Measurements from ENCODE around the gene NFE2L3.
"Not testable (repeated sequence)": the region's sequence is repeated elsewhere in the genome, so short reads cannot be mapped to it uniquely, and the experiment has no call there.

Gene NFE2L3, protein sequence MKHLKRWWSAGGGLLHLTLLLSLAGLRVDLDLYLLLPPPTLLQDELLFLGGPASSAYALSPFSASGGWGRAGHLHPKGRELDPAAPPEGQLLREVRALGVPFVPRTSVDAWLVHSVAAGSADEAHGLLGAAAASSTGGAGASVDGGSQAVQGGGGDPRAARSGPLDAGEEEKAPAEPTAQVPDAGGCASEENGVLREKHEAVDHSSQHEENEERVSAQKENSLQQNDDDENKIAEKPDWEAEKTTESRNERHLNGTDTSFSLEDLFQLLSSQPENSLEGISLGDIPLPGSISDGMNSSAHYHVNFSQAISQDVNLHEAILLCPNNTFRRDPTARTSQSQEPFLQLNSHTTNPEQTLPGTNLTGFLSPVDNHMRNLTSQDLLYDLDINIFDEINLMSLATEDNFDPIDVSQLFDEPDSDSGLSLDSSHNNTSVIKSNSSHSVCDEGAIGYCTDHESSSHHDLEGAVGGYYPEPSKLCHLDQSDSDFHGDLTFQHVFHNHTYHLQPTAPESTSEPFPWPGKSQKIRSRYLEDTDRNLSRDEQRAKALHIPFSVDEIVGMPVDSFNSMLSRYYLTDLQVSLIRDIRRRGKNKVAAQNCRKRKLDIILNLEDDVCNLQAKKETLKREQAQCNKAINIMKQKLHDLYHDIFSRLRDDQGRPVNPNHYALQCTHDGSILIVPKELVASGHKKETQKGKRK

DNA sequence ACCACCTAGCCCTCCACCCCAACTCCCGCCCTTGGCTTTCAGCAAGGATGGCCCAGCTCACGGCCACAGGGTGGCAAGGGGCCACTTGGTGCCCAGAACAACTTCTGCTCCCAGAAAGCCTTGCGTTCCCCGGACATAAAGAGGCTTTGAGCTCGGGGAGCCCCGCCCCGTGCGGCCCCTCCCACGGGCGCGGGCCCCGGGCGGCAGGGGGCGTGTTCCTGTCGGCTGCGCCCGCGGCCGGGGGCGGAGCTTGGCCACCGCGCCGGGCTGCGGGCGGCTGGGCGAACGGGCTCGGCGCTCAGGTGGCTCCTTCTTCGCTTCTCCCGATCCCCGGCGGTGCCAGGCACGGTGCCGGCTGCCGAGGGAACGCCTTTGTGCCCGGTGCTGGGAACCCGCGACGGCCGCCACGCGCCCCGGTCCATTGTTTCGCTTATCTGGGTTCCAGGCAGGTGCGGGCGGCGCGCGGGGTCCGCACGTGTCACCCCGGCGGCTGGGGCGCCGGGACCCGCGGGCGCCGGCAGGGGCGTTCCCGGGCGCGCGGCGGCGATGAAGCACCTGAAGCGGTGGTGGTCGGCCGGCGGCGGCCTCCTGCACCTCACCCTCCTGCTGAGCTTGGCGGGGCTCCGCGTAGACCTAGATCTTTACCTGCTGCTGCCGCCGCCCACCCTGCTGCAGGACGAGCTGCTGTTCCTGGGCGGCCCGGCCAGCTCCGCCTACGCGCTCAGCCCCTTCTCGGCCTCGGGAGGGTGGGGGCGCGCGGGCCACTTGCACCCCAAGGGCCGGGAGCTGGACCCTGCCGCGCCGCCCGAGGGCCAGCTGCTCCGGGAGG is at the start of gene NFE2L3:
Gene NFE2L3, plus strand, starts transcription at position 246 of the 829 bp plus-strand sequence. Its CDS starts 301 bp downstream, at position 547.
- DNase-seq, result peak; percentile 96

DNA sequence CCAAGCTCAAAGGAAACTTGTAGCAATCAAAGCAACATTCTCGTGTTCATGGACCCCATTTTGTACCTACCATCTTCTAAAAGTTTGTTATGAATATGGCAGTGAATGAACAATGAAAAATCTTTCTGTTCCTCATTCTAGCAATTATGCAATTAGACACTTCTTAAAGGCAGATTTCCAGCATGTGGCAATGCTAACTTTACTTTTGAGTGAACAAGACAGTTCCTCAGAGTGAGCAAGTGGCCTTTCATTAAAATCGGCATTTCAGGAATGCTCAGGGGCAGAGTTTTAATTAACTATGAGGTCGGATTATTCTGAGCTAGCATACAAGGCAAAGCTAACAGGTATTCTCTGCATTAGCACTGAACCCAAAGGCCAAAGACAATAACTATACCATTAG is 48.4 kb upstream of the NFE2L3 start:
- DNase-seq, result no peak

DNA sequence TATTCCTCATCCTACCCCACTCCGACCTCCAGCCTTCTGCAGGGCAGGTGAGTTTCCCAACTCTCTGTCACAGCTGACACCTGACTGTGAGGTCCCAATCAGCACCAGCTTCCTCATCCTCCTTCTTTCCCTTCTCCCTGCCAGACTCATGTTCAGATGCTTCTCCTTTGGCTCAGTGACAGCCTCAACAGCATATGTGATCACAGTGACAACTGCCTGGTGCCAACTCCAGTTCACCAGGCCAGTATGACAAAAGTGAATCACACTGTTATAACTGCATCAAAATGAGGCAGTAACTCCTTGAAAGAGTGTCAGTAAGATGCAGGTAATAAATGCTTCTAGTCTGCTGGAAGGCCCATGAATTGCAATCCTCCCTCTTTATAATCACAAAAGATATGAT is 46.8 kb upstream of the NFE2L3 start:
- no peak for DNase-seq

DNA sequence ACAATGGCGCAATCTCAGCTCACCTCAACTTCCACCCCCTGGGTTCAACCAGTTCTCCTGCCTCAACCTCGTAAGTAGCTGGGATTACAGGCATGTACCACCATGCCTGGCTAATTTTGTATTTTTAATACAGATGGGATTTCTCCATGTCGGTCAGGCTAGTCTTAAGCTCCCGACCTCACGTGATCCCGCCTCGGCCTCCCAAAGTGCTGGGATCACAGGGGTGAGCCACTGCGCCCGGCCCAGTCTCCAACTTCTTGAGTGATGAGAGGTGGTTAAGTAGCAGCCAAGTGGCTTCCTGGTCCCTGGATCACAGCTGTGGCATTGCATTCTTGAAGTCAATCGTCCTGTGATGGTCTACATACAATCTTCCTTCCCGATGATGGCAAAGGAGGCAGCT is 46.1 kb upstream of the NFE2L3 start:
- no peak for DNase-seq

DNA sequence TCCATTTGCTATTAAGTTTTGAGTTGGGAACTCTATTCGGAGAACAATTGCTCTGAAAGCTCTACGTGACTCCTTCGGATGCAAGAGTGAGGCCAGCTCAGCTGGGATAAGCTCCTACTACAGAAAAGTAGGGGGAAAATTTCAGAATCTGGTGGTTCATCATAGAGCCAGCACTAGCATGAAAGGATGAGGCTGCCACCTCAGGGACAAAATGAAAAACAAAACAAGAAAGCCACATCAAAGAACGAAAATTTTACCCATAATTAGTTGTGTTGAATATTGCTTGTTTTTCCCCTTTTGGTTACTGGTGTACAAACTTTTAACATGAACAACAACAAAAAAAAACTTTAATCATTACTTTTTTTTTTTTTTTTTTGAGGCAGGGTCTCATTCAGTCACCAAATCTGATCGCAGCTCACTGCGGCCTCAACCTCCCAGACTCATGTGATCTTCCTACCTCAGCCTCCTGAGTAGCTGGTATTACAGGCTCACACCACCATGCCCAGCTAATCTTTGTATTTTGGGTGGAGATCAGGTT is 39.7 kb upstream of the NFE2L3 start:
- no peak for DNase-seq

- DNase-seq, result no peak
Measured at GRCh38 chr7:26115650-26116049, 36.3 kb upstream of the NFE2L3 start.

DNA sequence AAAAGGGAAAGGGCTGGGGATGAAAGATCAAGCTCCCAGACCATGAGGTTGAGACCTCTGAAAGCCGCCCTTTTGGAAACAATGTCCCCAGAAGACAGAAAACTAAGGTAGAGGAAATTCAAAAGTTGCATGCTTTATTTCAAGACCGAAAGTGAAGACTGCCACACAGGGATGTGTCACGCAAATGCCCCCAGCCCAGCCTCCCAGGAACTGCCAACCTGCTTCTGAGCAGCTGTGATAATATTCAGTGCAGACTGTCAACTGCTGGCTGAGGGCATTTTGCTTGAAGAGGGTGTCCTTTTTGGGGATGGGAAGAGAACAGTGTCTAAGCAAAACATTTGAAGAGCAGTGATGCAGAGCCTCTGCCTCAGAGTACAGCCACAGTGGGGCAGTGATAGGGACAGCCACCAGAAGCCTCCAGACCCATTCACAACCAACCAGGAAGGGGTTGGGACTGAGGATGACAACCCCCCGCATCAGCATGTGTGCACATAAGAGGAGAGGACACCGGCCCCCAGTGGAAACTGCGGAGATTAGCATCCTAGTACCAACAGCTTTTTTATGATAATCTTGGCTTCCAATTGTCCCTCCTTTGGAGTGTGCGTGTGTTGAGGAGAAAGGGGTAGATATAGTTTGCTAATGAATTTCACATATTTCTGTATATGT is 34.7 kb upstream of the NFE2L3 start:
- peak; percentile 36 for DNase-seq

GRCh38 chr7:26117970-26118369 is 34.0 kb upstream of the NFE2L3 start:
- no peak for DNase-seq

GRCh38 chr7:26122745-26123144 is 29.3 kb upstream of the NFE2L3 start:
- DNase-seq, result no peak

- not testable (repeated sequence) for DNase-seq
Measured at GRCh38 chr7:26124775-26125174, 27.2 kb upstream of the NFE2L3 start.

DNA sequence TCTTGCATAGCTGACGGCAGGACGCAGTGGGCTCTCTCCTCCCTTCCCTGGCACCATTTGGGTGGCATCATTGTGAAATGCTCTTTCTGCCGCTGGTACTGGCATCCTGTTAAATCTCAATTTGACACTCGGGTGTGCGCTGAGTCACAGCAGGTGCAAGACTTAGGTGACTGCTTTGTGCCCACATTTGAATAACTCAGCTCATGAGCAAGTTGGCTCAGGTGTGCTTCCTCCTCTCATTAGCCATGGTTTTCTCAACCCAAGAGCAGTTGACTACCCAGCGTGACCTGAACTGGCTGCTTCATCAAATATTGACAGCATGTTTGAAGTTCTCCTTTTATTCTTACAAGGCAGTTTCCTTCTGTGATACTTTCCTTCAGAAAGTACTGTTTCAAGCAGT is 24.6 kb upstream of the NFE2L3 start:
- peak; percentile 87 for DNase-seq

DNA sequence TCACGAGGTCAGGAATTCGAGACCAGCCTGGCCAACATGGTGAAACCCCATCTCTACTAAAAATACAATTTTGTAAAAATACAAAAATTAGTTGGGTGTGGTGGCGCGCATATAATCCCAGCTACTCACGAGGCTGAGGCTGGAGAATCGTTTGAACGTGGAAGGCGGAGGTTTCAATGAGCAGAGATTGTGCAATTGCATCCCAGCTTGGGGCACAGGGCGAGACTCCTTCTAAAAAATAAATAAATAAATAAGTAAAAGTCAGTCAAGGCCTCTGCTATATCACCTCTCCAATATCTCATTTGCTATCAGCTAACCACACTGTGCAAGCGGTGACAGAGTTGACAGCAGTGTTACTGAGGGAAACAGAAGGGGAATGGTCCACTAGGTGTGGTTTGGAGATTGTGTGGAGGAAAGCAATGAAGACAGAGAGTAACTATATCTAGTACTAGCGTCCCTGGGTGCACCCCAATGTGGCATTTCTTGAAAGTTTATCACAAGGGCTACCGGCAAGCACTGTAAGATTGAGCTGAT is 20.9 kb upstream of the NFE2L3 start:
- no peak for DNase-seq

GRCh38 chr7:26135076-26135475 is 16.9 kb upstream of the NFE2L3 start:
- no peak for DNase-seq

- peak; percentile 17 for DNase-seq
Measured at GRCh38 chr7:26135551-26135950, 16.4 kb upstream of the NFE2L3 start.

- DNase-seq, result no peak
Measured at GRCh38 chr7:26136831-26137230, 15.2 kb upstream of the NFE2L3 start.

GRCh38 chr7:26140380-26140779 is 11.6 kb upstream of the NFE2L3 start:
- no peak for DNase-seq

DNA sequence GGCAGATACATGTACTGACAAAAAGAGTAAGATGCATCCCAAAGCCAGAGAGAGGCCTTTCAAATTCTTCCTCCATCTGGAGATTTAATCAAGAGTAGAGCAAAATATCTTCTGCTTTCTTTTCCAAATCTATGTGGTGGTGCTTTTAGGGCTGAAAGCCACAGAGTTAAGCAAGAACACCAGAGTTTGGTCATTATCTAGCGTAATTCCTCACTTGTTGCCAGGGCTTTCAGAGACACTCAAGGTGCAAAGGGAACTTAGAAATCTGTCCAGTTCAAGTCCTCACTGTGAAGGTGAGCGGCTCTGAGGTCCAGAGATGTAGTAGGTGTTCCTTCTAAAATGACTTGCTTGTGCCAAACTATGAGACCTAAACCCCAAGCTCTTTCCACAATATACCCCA is 10.9 kb upstream of the NFE2L3 start:
- DNase-seq, result no peak

DNA sequence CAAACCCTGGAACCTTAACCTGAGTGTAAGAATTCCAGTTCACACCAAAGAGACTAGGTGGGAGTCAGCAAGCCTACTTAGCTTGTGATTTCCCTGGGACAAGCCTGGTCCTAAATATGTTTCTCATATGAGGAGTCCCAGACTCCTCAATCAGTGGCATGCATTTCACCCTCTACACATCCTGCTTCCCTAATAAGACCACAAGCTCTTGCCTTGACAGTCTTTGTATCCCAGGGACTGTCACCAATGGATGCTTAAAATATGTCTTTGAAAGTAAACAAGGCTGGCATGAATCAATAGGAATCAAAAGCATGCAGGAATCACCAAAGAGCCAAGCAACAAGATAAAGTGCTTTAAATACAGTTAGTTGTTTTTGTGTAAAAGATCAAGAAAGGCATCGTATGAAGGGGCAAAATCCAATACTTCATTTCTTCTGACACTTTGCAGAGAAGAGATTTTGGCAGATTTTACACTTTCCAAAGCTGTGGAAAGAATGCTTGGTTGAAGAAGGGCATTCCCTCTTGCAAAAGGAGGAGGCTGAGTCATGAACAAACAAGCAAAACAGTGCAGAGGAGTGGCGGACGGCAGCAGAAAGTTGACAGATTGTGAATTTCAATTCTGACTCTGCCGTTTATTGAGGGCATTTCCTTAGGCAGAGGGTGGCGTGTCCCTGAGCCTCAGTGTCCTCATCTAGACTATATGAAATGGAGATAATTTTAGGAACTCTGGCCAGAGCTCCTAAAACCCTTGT is 8.5 kb upstream of the NFE2L3 start:
- peak; percentile 53 for DNase-seq

GRCh38 chr7:26144184-26145080 is 7.6 kb upstream of the NFE2L3 start:
- DNase-seq, result no peak

GRCh38 chr7:26145238-26145637 is 6.8 kb upstream of the NFE2L3 start:
- no peak for DNase-seq
